Kidney (tissue), 14 donors: Measurements from ENCODE around the gene PITX1. TPM values are rescaled to one million over a fixed set of nuclear protein-coding genes. Genes with fewer than 3 reads are reported as not detected.

ENCODE experiments used
- DNase-seq, 5 donors: peaks; one replicate each; pipeline ENCODE4 v3.0.0-alpha.2; 2013 to 2020
- FAIRE-seq: peaks from 2 replicates; lab custom pipeline; 2012; peaks lifted over from hg19 to GRCh38; lab: Jason Lieb, UNC
- H3K27ac ChIP-seq, 2 donors: one replicate each; pipeline ENCODE4 v1.7.0; 2013; ENCODE audit warnings: low read depth in 2 of 2, low read length in 2 of 2, inconsistent platforms in 1 of 2
- H3K27me3 ChIP-seq: one replicate; pipeline ENCODE4 v1.7.1; 2013; ENCODE audit warnings: low read length, inconsistent platforms; ENCODE audit not compliant: control insufficient read depth, insufficient read depth
- H3K36me3 ChIP-seq, 3 donors: one replicate each; pipeline versions ENCODE4 v1.7.0 to v1.7.1; 2013; ENCODE audit warnings: low read length in 3 of 3, control low read depth in 1 of 3, inconsistent platforms in 1 of 3; ENCODE audit not compliant: insufficient read depth in 3 of 3, control insufficient read depth in 2 of 3
- H3K4me1 ChIP-seq, 3 donors: one replicate each; pipeline versions ENCODE4 v1.7.0 to v1.7.1; 2013; ENCODE audit warnings: low read length in 3 of 3, inconsistent platforms in 1 of 3, low read depth in 1 of 3; ENCODE audit not compliant: control insufficient read depth in 2 of 3, insufficient read depth in 2 of 3
- H3K4me3 ChIP-seq, 3 donors: one replicate each; pipeline versions ENCODE4 v1.7.0 to v1.8.1; 2013; ENCODE audit warnings: low read length in 3 of 3, control low read depth in 1 of 3, inconsistent platforms in 1 of 3
- H3K9ac ChIP-seq, 3 donors: one replicate each; pipeline versions ENCODE4 v1.7.0 to v1.7.1; 2013; ENCODE audit warnings: low read length in 3 of 3, control low read depth in 1 of 3, inconsistent platforms in 1 of 3
- H3K9me3 ChIP-seq, 3 donors: one replicate each; pipeline versions ENCODE4 v1.7.0 to v1.7.1; 2013; ENCODE audit warnings: low read length in 3 of 3, control low read depth in 1 of 3, inconsistent platforms in 1 of 3; ENCODE audit not compliant: control insufficient read depth in 2 of 3, insufficient read depth in 1 of 3
- intact Hi-C: fragments of 100-400 bp; cut with DNase I; formaldehyde crosslinking; loops from one replicate; pipeline ENCODE4 v1.11.1; 2022
- polyA plus RNA-seq: library from polyadenylated mRNA; stranded (reverse); fragments of 350-450 nt; fragmentation: Illumina TruSeq; extraction: RNeasy Lipid Tissue Mini Kit (QIAGEN cat#74804); gene quantifications from one replicate; pipeline ENCODE4 v1.2.3, GENCODE V29; 2014; ENCODE audit warnings: low read depth, low replicate concordance; ENCODE audit not compliant: insufficient read depth
- total RNA-seq: library from RNA; stranded (reverse); fragmentation: NEBNext Ultra II Directional; extraction: Animal tissue kit (Norgen Biotek cat#: 25700); gene quantifications from one replicate; pipeline ENCODE4 v1.2.1, GENCODE V29; 2021
- TF ChIP-seq, protein P1 (sequence below): IDR thresholded peaks from 3 replicates; pipeline ENCODE4 v1.5.1; 2012; ENCODE audit warnings: mild to moderate bottlenecking, moderate library complexity, borderline replicate concordance; ENCODE audit not compliant: insufficient read depth; ENCODE audit errors: extremely low read depth
- donor health status: control.
- donor health status: control.
- donor health status: control.
- donor health status: control.
- donor health status: control.
- donor health status: DM: yes; HTN: yes; CAD: no.
- donor health status: Normal renal cell carcinoma (clear cell type).

PITX1 gene
- total and polyA plus RNA-seq, 2 donors from 2014 or later, result not detected

DNA sequence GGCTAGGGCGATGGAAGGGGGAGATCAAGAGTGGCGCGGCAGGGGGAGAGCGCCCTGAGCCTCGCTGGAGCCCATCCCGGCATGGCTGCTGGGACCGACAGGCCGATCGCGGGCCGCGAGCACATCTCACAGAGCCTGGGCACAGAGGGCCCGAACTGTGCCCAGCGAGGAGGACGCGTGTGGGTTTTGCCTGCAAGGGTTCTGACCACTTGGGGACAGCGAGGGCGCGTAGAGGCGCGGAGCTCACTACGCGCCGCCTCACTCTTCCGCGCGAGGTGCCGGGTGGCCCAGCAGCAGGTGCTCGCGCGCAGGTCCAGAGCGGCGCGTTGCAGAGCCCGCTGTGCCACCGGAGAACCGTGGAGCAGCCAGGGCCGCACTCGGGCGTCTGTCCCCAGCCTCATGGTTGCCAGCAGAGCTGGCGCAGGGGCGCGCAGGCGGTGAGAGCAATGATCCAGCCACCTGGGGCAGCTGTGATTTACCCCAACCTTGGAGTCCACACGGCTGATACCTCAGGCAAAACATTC is 16.3 kb upstream of the PITX1 start:
- Histone ChIP-seq H3K9me3 (no peaks in the 10 kb centered on the region), H3K27me3 (peaks cover 46% of the 10 kb centered on the region), H3K4me3 (no peak overlapping the region), H3K4me1 (no peaks in the 10 kb centered on the region), H3K27ac (no peak overlapping the region), H3K36me3 (no peaks in the 10 kb centered on the region), H3K9ac (no peak overlapping the region)
- peak in 1 of 5 donors; percentile 63 for DNase-seq
- TF ChIP-seq, protein P1, sequence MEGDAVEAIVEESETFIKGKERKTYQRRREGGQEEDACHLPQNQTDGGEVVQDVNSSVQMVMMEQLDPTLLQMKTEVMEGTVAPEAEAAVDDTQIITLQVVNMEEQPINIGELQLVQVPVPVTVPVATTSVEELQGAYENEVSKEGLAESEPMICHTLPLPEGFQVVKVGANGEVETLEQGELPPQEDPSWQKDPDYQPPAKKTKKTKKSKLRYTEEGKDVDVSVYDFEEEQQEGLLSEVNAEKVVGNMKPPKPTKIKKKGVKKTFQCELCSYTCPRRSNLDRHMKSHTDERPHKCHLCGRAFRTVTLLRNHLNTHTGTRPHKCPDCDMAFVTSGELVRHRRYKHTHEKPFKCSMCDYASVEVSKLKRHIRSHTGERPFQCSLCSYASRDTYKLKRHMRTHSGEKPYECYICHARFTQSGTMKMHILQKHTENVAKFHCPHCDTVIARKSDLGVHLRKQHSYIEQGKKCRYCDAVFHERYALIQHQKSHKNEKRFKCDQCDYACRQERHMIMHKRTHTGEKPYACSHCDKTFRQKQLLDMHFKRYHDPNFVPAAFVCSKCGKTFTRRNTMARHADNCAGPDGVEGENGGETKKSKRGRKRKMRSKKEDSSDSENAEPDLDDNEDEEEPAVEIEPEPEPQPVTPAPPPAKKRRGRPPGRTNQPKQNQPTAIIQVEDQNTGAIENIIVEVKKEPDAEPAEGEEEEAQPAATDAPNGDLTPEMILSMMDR, result no peak
- no peak for FAIRE-seq
- intact Hi-C loops, result no loop called here

DNA sequence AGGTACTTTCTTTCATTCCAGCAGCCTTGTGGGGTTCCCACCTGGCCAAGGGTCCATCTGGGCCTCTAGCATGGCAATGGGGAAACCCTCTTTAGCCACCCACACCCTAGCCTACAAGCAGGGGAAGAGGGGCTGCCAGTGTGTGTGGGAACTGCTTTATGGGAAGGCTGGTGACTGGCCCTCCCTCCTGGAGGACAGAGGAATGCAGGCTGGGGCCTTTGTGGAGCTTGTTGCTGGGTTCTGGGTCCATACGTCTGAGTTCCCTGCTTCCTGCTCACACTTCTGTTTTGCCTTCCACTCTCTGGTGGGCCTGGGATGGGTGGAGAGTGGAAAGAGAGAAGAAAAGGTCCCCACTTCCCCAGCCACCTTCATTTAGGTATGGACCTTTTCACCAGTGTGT is 14.9 kb upstream of the PITX1 start:
- no peaks in the 10 kb centered on the region for H3K4me1 ChIP-seq
- TF ChIP-seq, protein P1, result no peak
- peaks cover 46% of the 10 kb centered on the region for H3K27me3 ChIP-seq
- no peaks in the 10 kb centered on the region for H3K9me3 ChIP-seq
- no peak overlapping the region for H3K27ac ChIP-seq
- FAIRE-seq (no peak), DNase-seq (peak in 1 of 5 donors; percentile 18)
- H3K9ac ChIP-seq, result no peak overlapping the region
- no peak overlapping the region for H3K4me3 ChIP-seq
- H3K36me3 ChIP-seq, result no peaks in the 10 kb centered on the region
- intact Hi-C loops, result no loop called here

DNA sequence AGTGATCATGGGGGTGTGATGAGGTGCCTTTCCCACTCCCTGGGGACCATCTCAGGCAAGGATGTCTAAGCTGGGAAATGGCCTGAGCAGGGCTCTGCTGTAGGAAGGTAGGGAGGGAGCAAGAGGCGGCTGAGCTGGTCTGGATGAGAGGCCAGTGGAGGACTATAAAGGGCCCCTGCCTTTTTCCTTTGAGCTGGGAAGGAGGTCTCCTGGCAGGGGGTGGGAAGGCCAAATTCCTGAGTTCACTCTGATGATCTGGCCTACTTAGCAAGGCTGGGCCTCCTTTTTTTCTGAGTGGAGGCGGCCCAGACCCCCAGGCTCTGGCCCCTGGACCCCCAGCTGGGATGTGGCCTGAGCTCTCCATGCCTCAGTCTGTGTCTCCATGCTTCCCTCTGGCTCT is 14.3 kb upstream of the PITX1 start:
- no peaks in the 10 kb centered on the region for H3K36me3 ChIP-seq
- no peaks in the 10 kb centered on the region for H3K4me1 ChIP-seq
- TF ChIP-seq, protein P1, result no peak
- H3K9me3 ChIP-seq, result no peaks in the 10 kb centered on the region
- no peak overlapping the region for H3K27ac ChIP-seq
- peaks cover 53% of the 10 kb centered on the region for H3K27me3 ChIP-seq
- H3K9ac ChIP-seq, result no peak overlapping the region
- intact Hi-C loops, result no loop called here
- DNase-seq (peak in 1 of 5 donors; percentile 49), FAIRE-seq (no peak)
- H3K4me3 ChIP-seq, result no peak overlapping the region

DNA sequence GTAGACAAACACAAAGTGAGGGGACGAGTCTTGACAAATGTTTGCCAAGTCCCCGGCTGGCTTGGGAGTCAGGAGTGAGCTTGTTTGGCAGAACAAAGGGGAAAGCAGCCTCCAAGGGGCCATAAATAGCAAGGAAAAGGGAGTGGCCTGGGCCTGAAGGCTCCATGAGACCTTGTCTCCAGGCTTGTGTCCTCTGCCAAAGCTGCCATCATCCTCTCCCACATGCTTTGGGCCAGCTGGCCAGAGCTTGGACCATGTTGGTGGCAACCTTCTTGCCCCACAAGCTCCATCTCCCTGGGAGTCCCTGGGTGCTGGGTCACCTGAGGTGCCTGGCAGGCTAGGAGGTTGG is 13.3 kb upstream of the PITX1 start:
- H3K27ac ChIP-seq, result no peak overlapping the region
- no peaks in the 10 kb centered on the region for H3K36me3 ChIP-seq
- TF ChIP-seq, protein P1, result no peak
- no peak overlapping the region for H3K9ac ChIP-seq
- H3K4me1 ChIP-seq, result no peaks in the 10 kb centered on the region
- intact Hi-C loops, result no loop called here
- no peaks in the 10 kb centered on the region for H3K9me3 ChIP-seq
- DNase-seq (peak in 1 of 5 donors; percentile 29), FAIRE-seq (no peak)
- H3K4me3 ChIP-seq, result no peak overlapping the region
- peaks cover 53% of the 10 kb centered on the region for H3K27me3 ChIP-seq
